GM21526 (cell line): Measurements from ENCODE around the gene PCSK7.
"Not testable (repeated sequence)": the region's sequence is repeated elsewhere in the genome, so short reads cannot be mapped to it uniquely, and the experiment has no call there.

Experiments
- ATAC-seq: cut with Tn5 transposase; IDR thresholded peaks from one replicate; pipeline ENCODE4 v1.9.1; 2021; ENCODE audit warnings: moderate library complexity; ENCODE audit not compliant: unreplicated experiment, low FRiP score

PCSK7 gene

GRCh38 chr11:117218133-117218915 lies 13.5 kb downstream of the PCSK7 start:
- ATAC-seq, result no peak

DNA sequence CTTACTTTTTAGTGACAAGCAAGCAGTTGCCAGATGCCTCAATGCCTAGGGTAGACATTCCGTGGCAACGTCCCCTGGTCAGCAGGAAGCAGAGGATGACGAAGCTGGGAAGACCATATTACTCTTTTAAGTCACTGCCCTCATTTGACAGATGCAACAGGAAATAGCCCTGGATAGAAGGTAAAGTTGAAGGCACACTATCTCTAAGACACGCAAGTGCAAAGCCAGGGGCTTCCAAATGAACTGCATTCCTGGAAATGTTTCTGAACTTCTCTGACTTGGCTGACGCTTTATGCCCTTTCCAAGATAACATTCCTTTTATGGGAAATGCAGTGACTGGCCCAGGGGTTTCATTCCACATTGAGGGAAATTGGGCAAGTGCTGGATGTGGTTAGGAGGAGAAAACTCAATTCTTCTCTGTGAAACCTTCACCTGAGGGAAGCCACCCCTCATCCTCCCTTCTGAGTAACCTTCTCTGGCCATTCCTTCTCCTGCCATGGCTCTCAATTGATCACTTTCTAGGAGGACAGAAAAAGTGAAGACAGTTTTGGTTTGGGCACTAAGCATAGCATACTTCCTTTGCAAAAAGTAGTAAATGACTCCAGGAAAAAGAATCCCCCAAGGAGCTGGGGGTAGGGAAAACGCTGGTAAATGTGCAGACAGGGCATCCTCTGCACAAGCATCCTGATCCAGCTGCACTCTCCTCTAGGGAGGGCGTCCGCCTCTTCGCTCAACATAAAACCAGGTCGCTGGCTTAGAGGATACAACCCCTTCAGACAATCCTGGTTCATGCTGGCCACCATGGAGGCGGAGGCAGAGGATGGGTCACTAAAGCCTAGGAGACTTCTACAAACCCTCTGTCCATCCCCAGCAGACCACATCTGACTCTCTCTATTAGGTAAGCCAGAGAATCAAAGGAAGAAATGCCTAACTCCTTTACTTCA lies 14.5 kb downstream of the PCSK7 start:
- ATAC-seq, result no peak

GRCh38 chr11:117214404-117215110 lies 17.3 kb downstream of the PCSK7 start:
- ATAC-seq, result no peak

DNA sequence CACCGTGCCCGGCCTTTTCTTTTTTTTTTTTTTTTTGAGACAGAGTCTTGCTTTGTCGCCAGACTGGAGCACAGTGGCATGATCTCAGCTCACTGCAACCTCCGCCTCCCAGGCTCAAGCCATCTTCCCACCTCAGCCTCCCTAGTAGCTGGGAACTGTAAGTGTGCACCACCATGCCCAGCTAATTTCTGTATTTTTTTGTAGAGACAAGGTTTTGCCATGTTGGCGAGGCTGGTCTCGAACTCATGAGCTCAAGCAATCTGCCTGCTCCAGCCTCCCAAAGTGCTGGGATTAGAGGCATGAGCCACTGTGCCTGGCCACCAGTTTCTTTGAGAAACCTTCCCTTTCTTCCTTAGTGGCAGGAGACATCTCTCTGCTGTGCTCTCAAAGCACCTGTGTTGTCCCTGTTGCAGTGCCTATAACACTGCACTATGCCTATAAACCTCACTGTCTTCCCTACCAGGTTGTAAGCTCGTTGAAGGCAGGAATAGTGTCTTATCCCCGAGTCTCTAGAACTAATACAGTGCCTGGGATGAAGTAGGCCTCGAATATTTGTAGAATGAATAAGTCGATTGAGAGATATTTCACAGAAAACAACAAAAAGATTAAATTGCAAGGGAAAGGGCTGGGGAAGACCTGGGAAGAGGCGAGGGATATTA lies 19.0 kb downstream of the PCSK7 start:
- ATAC-seq, result no peak

- ATAC-seq, result no peak
Measured at GRCh38 chr11:117210620-117211019, 21.3 kb downstream of the PCSK7 start.

GRCh38 chr11:117209351-117210125 lies 22.3 kb downstream of the PCSK7 start:
- ATAC-seq, result not testable (repeated sequence)

DNA sequence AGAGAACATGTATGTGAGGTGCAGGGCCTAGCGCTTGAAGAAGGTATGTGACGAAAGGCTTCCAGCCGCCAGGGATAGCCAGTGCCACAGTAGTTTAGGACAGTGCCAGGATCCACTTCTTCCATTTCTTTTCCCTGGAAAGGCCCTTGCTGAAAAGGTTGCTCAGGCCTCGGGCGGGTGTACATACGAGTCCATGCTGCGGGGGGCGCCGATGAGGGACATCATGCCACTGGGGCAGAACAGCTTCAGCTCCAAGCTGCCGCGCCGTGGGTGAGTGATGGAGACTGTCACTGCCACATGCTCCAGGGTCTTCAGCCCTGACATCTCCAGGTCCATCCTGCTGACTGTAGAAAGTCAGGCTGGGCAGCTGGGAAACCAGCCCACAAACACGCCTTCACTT lies 23.2 kb downstream of the PCSK7 start:
- not testable (repeated sequence) for ATAC-seq

- ATAC-seq, result not testable (repeated sequence)
Measured at GRCh38 chr11:117207481-117207880, 24.4 kb downstream of the PCSK7 start.

- ATAC-seq, result not testable (repeated sequence)
Measured at GRCh38 chr11:117206859-117207258, 25.0 kb downstream of the PCSK7 start.

GRCh38 chr11:117206111-117206510 lies 25.8 kb downstream of the PCSK7 start:
- not testable (repeated sequence) for ATAC-seq

- ATAC-seq, result no peak
Measured at GRCh38 chr11:117205211-117205818, 26.6 kb downstream of the PCSK7 start.

DNA sequence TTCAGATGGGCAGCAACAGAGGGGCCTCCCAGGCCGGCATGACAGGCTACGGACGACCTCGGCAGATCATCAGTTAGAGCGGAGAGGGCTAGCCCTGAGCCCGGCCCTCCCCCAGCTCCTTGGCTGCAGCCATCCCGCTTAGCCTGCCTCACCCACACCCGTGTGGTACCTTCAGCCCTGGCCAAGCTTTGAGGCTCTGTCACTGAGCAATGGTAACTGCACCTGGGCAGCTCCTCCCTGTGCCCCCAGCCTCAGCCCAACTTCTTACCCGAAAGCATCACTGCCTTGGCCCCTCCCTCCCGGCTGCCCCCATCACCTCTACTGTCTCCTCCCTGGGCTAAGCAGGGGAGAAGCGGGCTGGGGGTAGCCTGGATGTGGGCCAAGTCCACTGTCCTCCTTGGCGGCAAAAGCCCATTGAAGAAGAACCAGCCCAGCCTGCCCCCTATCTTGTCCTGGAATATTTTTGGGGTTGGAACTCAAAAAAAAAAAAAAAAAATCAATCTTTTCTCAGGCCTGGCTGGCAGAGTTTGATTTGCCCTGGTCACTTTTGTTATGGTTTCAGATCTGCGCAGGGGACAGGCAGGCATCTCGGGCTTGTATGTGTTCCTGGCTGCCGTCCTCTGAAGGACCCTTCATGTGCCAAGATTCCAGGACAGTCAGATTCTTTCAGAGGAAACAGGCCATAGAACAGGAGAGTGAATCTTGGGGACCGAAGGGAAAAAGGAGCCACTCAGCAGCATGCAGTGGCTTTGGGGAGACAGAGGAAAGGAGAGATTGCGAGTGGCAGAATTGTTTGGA lies 27.4 kb downstream of the PCSK7 start:
- ATAC-seq, result no peak

DNA sequence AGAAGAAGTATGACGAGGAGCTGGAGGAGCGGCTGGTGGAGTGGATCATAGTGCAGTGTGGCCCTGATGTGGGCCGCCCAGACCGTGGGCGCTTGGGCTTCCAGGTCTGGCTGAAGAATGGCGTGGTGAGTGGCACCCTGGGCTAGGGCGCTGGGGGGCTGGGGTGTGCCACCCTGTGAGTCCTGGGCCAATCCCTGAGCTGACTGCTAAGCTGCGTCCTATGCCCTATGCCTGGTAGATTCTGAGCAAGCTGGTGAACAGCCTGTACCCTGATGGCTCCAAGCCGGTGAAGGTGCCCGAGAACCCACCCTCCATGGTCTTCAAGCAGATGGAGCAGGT lies 28.8 kb downstream of the PCSK7 start:
- no peak for ATAC-seq

DNA sequence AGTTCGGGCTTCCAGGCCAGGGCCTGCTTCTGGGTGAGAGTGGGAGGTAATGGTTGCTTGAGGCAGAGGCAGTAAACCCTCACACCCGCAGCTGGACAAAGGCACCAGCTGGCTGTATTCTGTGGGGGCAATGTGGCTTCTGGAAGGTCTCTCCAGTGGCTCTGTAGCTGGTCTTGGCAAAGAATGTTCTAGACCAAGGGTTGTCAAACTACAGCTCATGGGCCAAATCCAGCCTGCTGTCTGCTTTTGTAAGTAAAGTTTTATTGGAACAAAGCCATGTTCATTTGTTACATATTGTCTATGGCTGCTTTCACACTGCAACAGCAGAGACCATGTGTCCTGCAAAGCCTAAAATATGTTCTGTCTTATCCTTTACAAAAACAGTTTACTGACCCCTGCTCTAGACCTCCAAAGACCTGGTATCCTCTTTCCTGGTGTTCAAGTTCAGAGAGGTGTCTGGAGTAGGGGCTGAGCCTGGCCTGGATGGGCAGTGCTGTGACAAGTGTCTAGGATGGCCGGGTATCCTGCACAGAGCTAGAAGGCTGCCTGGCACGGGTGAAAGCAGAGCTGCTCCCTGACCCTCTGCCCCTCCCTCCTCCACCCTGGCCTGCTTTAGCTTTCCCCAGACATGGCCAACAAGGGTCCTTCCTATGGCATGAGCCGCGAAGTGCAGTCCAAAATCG lies 29.3 kb downstream of the PCSK7 start:
- ATAC-seq, result no peak

GRCh38 chr11:117201658-117202305 lies 30.1 kb downstream of the PCSK7 start:
- no peak for ATAC-seq

DNA sequence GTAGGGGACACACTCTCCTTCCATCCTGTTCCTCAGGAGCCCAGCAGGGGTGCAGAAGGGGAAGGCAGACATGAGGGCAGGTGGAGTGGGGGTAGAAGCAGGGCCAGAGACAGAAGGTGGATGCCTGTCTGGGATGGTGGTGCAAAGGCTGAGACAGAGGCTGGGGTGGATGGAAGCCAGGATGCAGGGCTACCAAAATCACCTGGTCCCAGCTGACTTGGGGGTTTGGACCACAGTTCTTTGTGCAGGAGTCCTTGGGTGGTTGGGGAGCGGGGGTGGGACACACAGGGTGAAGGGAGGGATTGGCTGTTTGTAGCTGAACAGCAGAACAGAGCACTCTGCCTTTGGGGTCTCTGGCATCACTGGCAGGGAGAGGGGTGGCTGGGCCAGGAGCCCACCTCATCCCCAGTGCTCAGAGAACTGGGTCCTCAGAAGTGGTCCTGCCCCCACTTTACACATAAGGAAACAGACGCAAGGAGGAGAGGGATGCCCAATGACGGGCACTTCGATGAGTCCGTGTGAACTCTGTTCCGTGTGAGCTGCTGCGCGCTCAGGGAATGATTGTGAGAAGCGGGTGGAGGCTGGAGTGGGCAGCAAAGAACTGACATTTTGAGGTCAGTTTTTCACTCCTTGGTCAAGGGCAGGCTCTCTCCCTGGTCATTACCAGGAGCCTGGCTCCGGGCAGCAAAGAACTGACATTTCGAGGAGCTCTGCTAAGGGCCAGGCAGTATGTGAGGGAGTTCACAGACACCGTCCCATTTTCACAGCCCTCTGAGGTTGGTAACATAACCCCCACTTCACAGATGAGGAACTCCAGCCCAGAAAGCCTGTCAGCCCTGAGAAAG lies 30.8 kb downstream of the PCSK7 start:
- ATAC-seq, result no peak
